Superior temporal gyrus (tissue), 1 donor: ENCODE data around the gene OSBP2.
A peak's percentile ranks its signal among the peaks of the same experiment; 100 is the strongest.
"Not testable (repeated sequence)": the region's sequence is repeated elsewhere in the genome, so short reads cannot be mapped to it uniquely, and the experiment has no call there.

Experiments
- DNase-seq: peaks from one replicate; pipeline ENCODE4 v3.0.0-alpha.2; 2016; ENCODE audit errors: extremely low spot score

The OSBP2 gene

GRCh38 chr22:30694640-30695350 lies at the start of gene OSBP2:
Gene OSBP2, plus strand, starts transcription at chr22:30694874. Its CDS starts 36 bp downstream, at chr22:30694910.
- peak; percentile 46 for DNase-seq

GRCh38 chr22:30646518-30647160 lies 48.0 kb upstream of the OSBP2 start:
- no peak for DNase-seq

- DNase-seq = no peak
Measured at GRCh38 chr22:30647536-30647935, 47.1 kb upstream of the OSBP2 start.

GRCh38 chr22:30648825-30649224 lies 45.8 kb upstream of the OSBP2 start:
- DNase-seq = no peak

- DNase-seq = no peak
Measured at GRCh38 chr22:30649430-30650007, 45.2 kb upstream of the OSBP2 start.

GRCh38 chr22:30650508-30651116 lies 44.1 kb upstream of the OSBP2 start:
- peak; percentile 77 for DNase-seq

GRCh38 chr22:30652852-30653251 lies 41.8 kb upstream of the OSBP2 start:
- no peak for DNase-seq

- no peak for DNase-seq
Measured at GRCh38 chr22:30654361-30654760, 40.3 kb upstream of the OSBP2 start.

GRCh38 chr22:30655532-30655931 lies 39.1 kb upstream of the OSBP2 start:
- DNase-seq = no peak

- DNase-seq = peak; percentile 30
Measured at GRCh38 chr22:30662040-30662439, 32.6 kb upstream of the OSBP2 start.

- no peak for DNase-seq
Measured at GRCh38 chr22:30664798-30665197, 29.9 kb upstream of the OSBP2 start.

GRCh38 chr22:30665266-30665665 lies 29.4 kb upstream of the OSBP2 start:
- no peak for DNase-seq

- DNase-seq = no peak
Measured at GRCh38 chr22:30665786-30666185, 28.9 kb upstream of the OSBP2 start.

GRCh38 chr22:30667107-30667493 lies 27.6 kb upstream of the OSBP2 start:
- no peak for DNase-seq

- DNase-seq = peak; percentile 90
Measured at GRCh38 chr22:30667494-30668385, 26.9 kb upstream of the OSBP2 start, which contains the start of gene DUSP18. Gene DUSP18, minus strand, starts transcription at chr22:30667875. Its CDS starts 3,872 bp downstream, at chr22:30664003.

GRCh38 chr22:30668386-30668710 lies 26.3 kb upstream of the OSBP2 start:
- DNase-seq = no peak

GRCh38 chr22:30671071-30671470 lies 23.6 kb upstream of the OSBP2 start:
- no peak for DNase-seq

- DNase-seq = no peak
Measured at GRCh38 chr22:30673136-30673535, 21.5 kb upstream of the OSBP2 start.

- DNase-seq = no peak
Measured at GRCh38 chr22:30674482-30674881, 20.2 kb upstream of the OSBP2 start.

- DNase-seq = no peak
Measured at GRCh38 chr22:30675436-30675835, 19.2 kb upstream of the OSBP2 start.

GRCh38 chr22:30676565-30676964 lies 18.1 kb upstream of the OSBP2 start:
- DNase-seq = not testable (repeated sequence)
